KMS-11 (cell line): ENCODE measurements around the gene CSK.

Source experiments
- H2AFZ ChIP-seq: fragments of 200-600 bp; sonication (generic); 2 replicates; pipeline ENCODE4 v1.6.1; 2016; ENCODE audit warnings: antibody characterized with exemption, mixed run types, low read depth
- H3K27ac ChIP-seq: fragments of 200-600 bp; sonication (generic); 2 replicates; pipeline ENCODE4 v1.6.1; 2016; ENCODE audit warnings: mild to moderate bottlenecking, mixed run types
- H3K27me3 ChIP-seq: fragments of 200-600 bp; sonication (generic); 2 replicates; pipeline ENCODE4 v1.6.1; 2017; ENCODE audit warnings: mild to moderate bottlenecking, low read depth, mixed run types, moderate library complexity; ENCODE audit not compliant: insufficient read depth
- H3K36me3 ChIP-seq: fragments of 200-600 bp; sonication (generic); 2 replicates; pipeline ENCODE4 v1.6.1; 2017; ENCODE audit warnings: mild to moderate bottlenecking, mixed run types; ENCODE audit not compliant: insufficient read depth
- H3K4me1 ChIP-seq: fragments of 200-600 bp; sonication (generic); 2 replicates; pipeline ENCODE4 v1.6.1; 2016; ENCODE audit warnings: mild to moderate bottlenecking, low read depth, mixed run types; ENCODE audit not compliant: poor library complexity, severe bottlenecking
- H3K4me2 ChIP-seq: fragments of 200-600 bp; sonication (generic); 2 replicates; pipeline ENCODE4 v1.7.0; 2016; ENCODE audit warnings: mild to moderate bottlenecking, mixed run types
- H3K4me3 ChIP-seq: fragments of 200-600 bp; sonication (generic); IDR thresholded peaks from 2 replicates; pipeline ENCODE4 v1.6.1; 2017; ENCODE audit warnings: low read depth, low read length, mixed read lengths; ENCODE audit not compliant: insufficient read depth
- H3K79me2 ChIP-seq: fragments of 200-600 bp; sonication (generic); 2 replicates; pipeline ENCODE4 v1.6.1; 2016; ENCODE audit warnings: low read depth, mixed run types; ENCODE audit not compliant: insufficient read depth
- H3K9ac ChIP-seq: fragments of 200-600 bp; sonication (generic); 2 replicates; pipeline ENCODE4 v1.6.1; 2016; ENCODE audit warnings: mild to moderate bottlenecking, mixed run types
- H4K20me1 ChIP-seq: fragments of 200-600 bp; sonication (generic); 2 replicates; pipeline ENCODE4 v1.6.1; 2016; ENCODE audit warnings: mild to moderate bottlenecking, mixed run types; ENCODE audit not compliant: insufficient read depth
- CTCF ChIP-seq: fragments of 200-600 bp; sonication (generic); conservative IDR thresholded peaks from 2 replicates; pipeline ENCODE4 v1.6.1; 2017; ENCODE audit warnings: low read depth, mild to moderate bottlenecking, antibody characterized with exemption, low read length, moderate library complexity, mixed read lengths

Gene CSK

GRCh38 chr15:74809242-74809641, 27.4 kb downstream of the CSK start:
- Histone ChIP-seq H3K4me3 (no peak overlapping the region), H2AFZ (no peak overlapping the region), H3K36me3 (no peaks in the 10 kb centered on the region), H3K79me2 (no peaks in the 10 kb centered on the region), H3K4me1 (no peaks in the 10 kb centered on the region), H3K27ac (no peak overlapping the region), H3K4me2 (no peak overlapping the region), H4K20me1 (no peaks in the 10 kb centered on the region), H3K27me3 (peaks cover 16% of the 10 kb centered on the region; the same call in 1 of the 2 replicates), H3K9ac (no peak overlapping the region)
- no peak for TF ChIP-seq CTCF

GRCh38 chr15:74809956-74810355, 28.1 kb downstream of the CSK start:
- Histone ChIP-seq H3K27me3 (peaks cover 16% of the 10 kb centered on the region; the same call in 1 of the 2 replicates), H3K36me3 (no peaks in the 10 kb centered on the region), H3K4me3 (no peak overlapping the region), H3K27ac (no peak overlapping the region), H3K9ac (no peak overlapping the region), H3K4me2 (no peak overlapping the region), H2AFZ (no peak overlapping the region), H4K20me1 (no peaks in the 10 kb centered on the region), H3K79me2 (no peaks in the 10 kb centered on the region), H3K4me1 (no peaks in the 10 kb centered on the region)
- no peak for TF ChIP-seq CTCF

- Histone ChIP-seq H2AFZ (no peak within 1 kb of the TSS), H3K9ac (no peak within 1 kb of the TSS), H3K4me1 (no peaks in the 10 kb centered on the region), H4K20me1 (no peaks in the 10 kb centered on the region), H3K36me3 (no peaks in the 10 kb centered on the region), H3K27me3 (peaks cover 23% of the 10 kb centered on the region; the same call in 1 of the 2 replicates), H3K27ac (no peak within 1 kb of the TSS), H3K4me3 (no peak within 1 kb of the TSS), H3K4me2 (no peak within 1 kb of the TSS), H3K79me2 (no peaks in the 10 kb centered on the region)
- TF ChIP-seq CTCF = no peak
These were observed 30.7 kb downstream of the CSK start, which contains the start of gene LMAN1L for GRCh38 chr15:74812533-74812932. LMAN1L (plus strand) TSS chr15:74812835; CDS start chr15:74812855, 20 bp downstream.

- no peak for TF ChIP-seq CTCF
- Histone ChIP-seq H3K27ac (no peak overlapping the region), H3K4me3 (no peak overlapping the region), H4K20me1 (no peaks in the 10 kb centered on the region), H3K9ac (no peak overlapping the region), H3K4me1 (no peaks in the 10 kb centered on the region), H3K4me2 (no peak overlapping the region), H3K36me3 (no peaks in the 10 kb centered on the region), H3K79me2 (no peaks in the 10 kb centered on the region), H3K27me3 (peaks cover 45% of the 10 kb centered on the region; the same call in 1 of the 2 replicates), H2AFZ (no peak overlapping the region)
These were observed 33.4 kb downstream of the CSK start for GRCh38 chr15:74815121-74815934.
